Calu3 (cell line): Measurements from ENCODE around the gene PCBD1. TPM values are rescaled to one million over a fixed set of nuclear protein-coding genes. Genes with fewer than 3 reads are reported as not detected.

ENCODE experiments used
- BruUV-seq: library from RNA; stranded (reverse); fragments of 400-500 nt; replicated peaks from 2 replicates; lab custom pipeline; 2021; lab: Mats Ljungman, UMichigan
- CTCF ChIA-PET: fragments of 300-600 bp; sonication (Branson Sonifier 250); formaldehyde crosslinking; loops from one replicate; lab custom pipeline; 2022; ENCODE audit warnings: antibody characterized with exemption; lab: Charles Lee
- DNase-seq: peaks from one replicate; pipeline ENCODE4 v3.0.0; 2022
- H3K27ac Mint-ChIP-seq: one replicate; pipeline ENCODE4 v1.8.0; 2022; ENCODE audit warnings: mixed read lengths; ENCODE audit not compliant: unreplicated experiment
- H3K27me3 Mint-ChIP-seq: one replicate; pipeline ENCODE4 v1.8.0; 2022; ENCODE audit warnings: mixed read lengths; ENCODE audit not compliant: unreplicated experiment
- H3K36me3 Mint-ChIP-seq: one replicate; pipeline ENCODE4 v1.8.0; 2022; ENCODE audit warnings: mild to moderate bottlenecking, moderate library complexity, mixed read lengths; ENCODE audit not compliant: insufficient read depth, unreplicated experiment
- H3K4me1 Mint-ChIP-seq: one replicate; pipeline ENCODE4 v1.8.0; 2022; ENCODE audit warnings: mild to moderate bottlenecking, low read depth, mixed read lengths; ENCODE audit not compliant: unreplicated experiment
- H3K4me3 Mint-ChIP-seq: one replicate; pipeline ENCODE4 v1.8.0; 2022; ENCODE audit warnings: mild to moderate bottlenecking, low read depth, moderate library complexity, mixed read lengths; ENCODE audit not compliant: unreplicated experiment
- H3K9me3 Mint-ChIP-seq: one replicate; pipeline ENCODE4 v1.8.0; 2022; ENCODE audit warnings: low read depth, mixed read lengths; ENCODE audit not compliant: unreplicated experiment
- CTCF ChIP-seq: fragments of 200-600 bp; IDR thresholded peaks from one replicate; pipeline ENCODE4 v1.8.0; 2022; ENCODE audit warnings: antibody characterized with exemption; ENCODE audit not compliant: unreplicated experiment
- intact Hi-C: fragments of 100-400 bp; cut with micrococcal nuclease; formaldehyde crosslinking; loops from one replicate; pipeline ENCODE4 v1.10.0; 2022; ENCODE audit not compliant: unreplicated experiment
- total RNA-seq: library from RNA; stranded (reverse); gene quantifications from 2 replicates; pipeline ENCODE4 v1.2.3, GENCODE V29; 2022

Gene PCBD1
- total RNA-seq, 1 experiment from 2014 or later = 193 TPM

DNA sequence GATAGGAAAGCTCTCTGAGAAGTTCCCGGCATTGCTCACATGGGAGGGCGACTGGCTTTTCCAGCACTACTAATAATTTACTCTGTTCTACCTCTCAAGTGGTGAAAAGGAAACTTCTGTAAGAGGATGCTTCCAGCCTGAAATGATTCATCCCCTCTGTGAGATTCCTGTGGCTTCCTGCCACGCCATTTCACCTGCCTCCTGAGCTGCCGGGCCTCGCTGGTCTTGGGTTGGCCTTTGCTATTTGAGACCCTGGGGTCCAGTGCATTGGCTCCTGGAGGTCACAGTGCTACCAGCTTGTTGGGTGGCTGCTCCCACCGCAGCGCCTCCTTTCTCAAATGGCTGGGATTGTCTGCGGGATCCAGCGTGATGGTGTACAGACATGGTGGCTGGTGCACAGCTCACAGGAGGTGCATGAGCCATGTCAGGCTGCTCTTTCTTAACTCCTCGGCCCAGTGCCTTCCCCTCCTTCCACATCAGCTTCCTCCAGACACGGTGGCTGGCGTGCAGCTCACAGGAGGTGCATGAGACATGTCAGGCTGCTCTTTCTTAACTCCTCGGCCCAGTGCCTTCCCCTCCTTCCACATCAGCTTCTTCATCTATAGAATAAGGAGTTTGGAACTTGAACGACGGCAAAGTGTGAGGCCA, 42.9 kb upstream of the PCBD1 start:
- H3K36me3 Mint-ChIP-seq = no peaks in the 10 kb centered on the region
- no peak overlapping the region for H3K4me3 Mint-ChIP-seq
- H3K27me3 Mint-ChIP-seq = peaks cover 93% of the 10 kb centered on the region
- no peaks in the 10 kb centered on the region for H3K9me3 Mint-ChIP-seq
- peaks cover 8% of the 10 kb centered on the region for H3K4me1 Mint-ChIP-seq
- CTCF ChIA-PET = interaction anchor here (0.9 to 1.5 kb wide), 3 partner anchors 11 to 339 kb away, joined by 3 to 4 read pairs (median 4); no protein-coding TSS in a partner anchor
- intact Hi-C loops = no loop called here
- no peak overlapping the region for H3K27ac Mint-ChIP-seq
- DNase-seq = peak; percentile 50
- BruUV-seq = no TSS peak
- TF ChIP-seq CTCF = no peak

GRCh38 chr10:70930263-70931000, 42.1 kb upstream of the PCBD1 start:
- Mint-ChIP-seq H3K27me3 (peaks cover 91% of the 10 kb centered on the region), H3K9me3 (no peaks in the 10 kb centered on the region), H3K4me3 (no peak overlapping the region), H3K27ac (no peak overlapping the region), H3K4me1 (peaks cover 8% of the 10 kb centered on the region), H3K36me3 (no peaks in the 10 kb centered on the region)
- no TSS peak for BruUV-seq
- CTCF ChIA-PET = interaction anchor here (0.9 to 1.5 kb wide), 3 partner anchors 10 to 340 kb away, joined by 3 to 4 read pairs (median 4); no protein-coding TSS in a partner anchor
- no peak for TF ChIP-seq CTCF
- intact Hi-C loops = no loop called here
- no peak for DNase-seq

GRCh38 chr10:70928140-70928539, 39.8 kb upstream of the PCBD1 start:
- Mint-ChIP-seq H3K4me1 (peaks cover 8% of the 10 kb centered on the region), H3K27ac (no peak overlapping the region), H3K9me3 (no peaks in the 10 kb centered on the region), H3K36me3 (no peaks in the 10 kb centered on the region), H3K27me3 (peaks cover 92% of the 10 kb centered on the region), H3K4me3 (no peak overlapping the region)
- BruUV-seq = no TSS peak
- CTCF ChIA-PET = no interaction called here
- intact Hi-C loops = loop anchor here (5.0 kb wide), 1 partner anchor 359 kb away; no protein-coding TSS in a partner anchor
- TF ChIP-seq CTCF = no peak
- no peak for DNase-seq

- DNase-seq = no peak
- no peak for TF ChIP-seq CTCF
- Mint-ChIP-seq H3K36me3 (no peaks in the 10 kb centered on the region), H3K9me3 (no peaks in the 10 kb centered on the region), H3K27me3 (peaks cover 88% of the 10 kb centered on the region), H3K27ac (no peak overlapping the region), H3K4me1 (peaks cover 8% of the 10 kb centered on the region), H3K4me3 (no peak overlapping the region)
- CTCF ChIA-PET = interaction anchor here (0.8 kb wide), 1 partner anchor 12 kb away, joined by 3 read pairs; no protein-coding TSS in a partner anchor
- intact Hi-C loops = loop anchor here (2.0 to 5.0 kb wide), 2 partner anchors 281 to 360 kb away; no protein-coding TSS in a partner anchor
- no TSS peak for BruUV-seq
These were observed 39.0 kb upstream of the PCBD1 start for GRCh38 chr10:70927189-70927943.
